GM12872 (cell line): ENCODE measurements around the gene CBLC.

Experiments used
- CTCF ChIP-seq: IDR thresholded peaks from 3 replicates; pipeline ENCODE4 v1.5.1; 2011; ENCODE audit warnings: low read depth, mild to moderate bottlenecking, low read length, moderate library complexity; ENCODE audit not compliant: insufficient read depth

CBLC gene

GRCh38 chr19:44822177-44822576 is 44.5 kb downstream of the CBLC start:
- no peak for TF ChIP-seq CTCF

GRCh38 chr19:44822670-44823372 is 45.1 kb downstream of the CBLC start:
- TF ChIP-seq CTCF: no peak

- no peak for TF ChIP-seq CTCF
Measured at GRCh38 chr19:44823373-44823698, 45.6 kb downstream of the CBLC start.

GRCh38 chr19:44824761-44825160 is 47.1 kb downstream of the CBLC start:
- TF ChIP-seq CTCF: no peak

- no peak for TF ChIP-seq CTCF
Measured at GRCh38 chr19:44839276-44839675, 61.6 kb downstream of the CBLC start.

GRCh38 chr19:44840811-44841210 is 63.1 kb downstream of the CBLC start:
- TF ChIP-seq CTCF: no peak

GRCh38 chr19:44841231-44841630 is 63.5 kb downstream of the CBLC start:
- TF ChIP-seq CTCF: no peak
